ENCODE measurements around the gene PARD6B.
"Not testable (repeated sequence)": the region's sequence is repeated elsewhere in the genome, so short reads cannot be mapped to it uniquely, and the experiment has no call there.

Gene PARD6B

DNA sequence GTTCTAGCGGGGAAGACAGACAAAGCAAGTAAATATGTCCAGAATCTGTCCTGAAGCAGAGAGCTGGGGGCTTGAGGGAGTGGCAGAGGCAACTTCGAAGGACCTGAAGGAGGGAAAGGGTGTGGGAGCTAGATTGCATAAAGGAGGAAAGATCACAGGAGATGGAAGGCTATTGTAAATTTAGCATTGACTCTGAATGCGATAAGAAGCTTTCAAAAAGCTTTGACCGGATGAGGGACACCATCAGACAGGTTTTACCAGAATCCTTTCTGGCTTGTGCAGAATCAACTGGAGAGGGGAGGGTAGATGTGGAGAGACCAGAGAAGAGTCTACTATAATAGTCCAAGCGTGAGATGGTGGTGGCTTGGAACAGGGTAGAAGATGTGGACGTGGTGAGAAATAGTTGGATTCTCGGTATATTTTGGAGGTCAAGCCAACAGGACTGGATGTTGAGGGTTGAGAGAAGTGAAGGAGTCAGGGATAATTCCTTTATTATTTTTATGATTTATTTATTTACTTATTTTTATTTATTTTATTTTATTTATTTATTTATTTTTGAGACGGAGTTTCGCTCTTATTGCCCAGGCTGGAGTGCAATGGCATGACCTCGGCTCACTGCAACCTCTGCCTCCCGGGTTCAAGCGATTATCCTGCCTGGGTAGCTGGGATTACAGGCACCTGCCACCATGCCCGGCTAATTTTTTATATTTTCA lies 20.1 kb upstream of the PARD6B start:
- no peak for DNase-seq

DNA sequence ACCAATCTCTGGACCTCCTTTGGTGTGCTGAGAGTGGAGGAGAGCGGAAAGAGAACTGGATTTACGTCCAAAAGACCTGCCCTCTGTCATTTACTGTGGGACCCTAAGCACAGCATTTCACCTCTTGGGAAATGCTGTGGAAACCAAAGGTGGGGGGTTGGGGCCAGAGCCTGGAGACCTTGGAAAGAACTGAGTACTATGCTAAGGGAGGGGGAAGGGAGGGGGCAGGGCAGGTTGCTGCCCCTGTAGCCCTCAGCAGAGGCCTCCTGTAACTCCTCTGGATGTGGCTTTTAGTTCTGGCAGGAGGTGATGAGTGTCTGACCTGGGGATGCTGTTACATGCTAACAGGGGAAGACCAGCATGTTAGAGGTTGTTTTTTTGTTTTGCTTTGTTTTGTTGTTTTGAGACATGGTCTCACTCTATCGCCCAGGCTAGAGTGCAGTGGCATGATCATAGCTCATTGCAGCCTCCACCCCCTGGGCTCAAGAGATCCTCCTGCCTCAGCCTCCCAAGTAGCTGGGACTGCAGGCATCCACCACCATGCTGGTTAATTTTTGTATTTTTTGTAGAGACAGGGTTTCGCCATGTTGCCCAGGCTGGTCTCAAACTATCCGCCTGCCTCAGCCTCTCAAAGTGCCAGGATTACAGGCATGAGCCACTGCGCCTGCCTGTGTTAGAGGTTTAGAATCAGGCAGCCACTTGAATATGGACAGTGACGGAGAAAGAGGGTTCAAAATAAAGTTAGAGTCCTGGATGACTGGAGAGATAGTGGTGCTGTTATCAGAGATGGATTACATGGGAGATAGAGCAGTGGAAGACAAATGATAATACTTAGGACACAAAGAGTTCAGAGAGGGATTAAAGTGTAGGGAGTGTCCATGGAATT lies 18.4 kb upstream of the PARD6B start:
- TF ChIP-seq EZH2 (IDR thresholded peaks at IDR 0.05; ENCODE audit: borderline replicate concordance, low read depth, low read length, severe bottlenecking) = no peak
- TF ChIP-seq, protein P1, sequence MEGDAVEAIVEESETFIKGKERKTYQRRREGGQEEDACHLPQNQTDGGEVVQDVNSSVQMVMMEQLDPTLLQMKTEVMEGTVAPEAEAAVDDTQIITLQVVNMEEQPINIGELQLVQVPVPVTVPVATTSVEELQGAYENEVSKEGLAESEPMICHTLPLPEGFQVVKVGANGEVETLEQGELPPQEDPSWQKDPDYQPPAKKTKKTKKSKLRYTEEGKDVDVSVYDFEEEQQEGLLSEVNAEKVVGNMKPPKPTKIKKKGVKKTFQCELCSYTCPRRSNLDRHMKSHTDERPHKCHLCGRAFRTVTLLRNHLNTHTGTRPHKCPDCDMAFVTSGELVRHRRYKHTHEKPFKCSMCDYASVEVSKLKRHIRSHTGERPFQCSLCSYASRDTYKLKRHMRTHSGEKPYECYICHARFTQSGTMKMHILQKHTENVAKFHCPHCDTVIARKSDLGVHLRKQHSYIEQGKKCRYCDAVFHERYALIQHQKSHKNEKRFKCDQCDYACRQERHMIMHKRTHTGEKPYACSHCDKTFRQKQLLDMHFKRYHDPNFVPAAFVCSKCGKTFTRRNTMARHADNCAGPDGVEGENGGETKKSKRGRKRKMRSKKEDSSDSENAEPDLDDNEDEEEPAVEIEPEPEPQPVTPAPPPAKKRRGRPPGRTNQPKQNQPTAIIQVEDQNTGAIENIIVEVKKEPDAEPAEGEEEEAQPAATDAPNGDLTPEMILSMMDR (IDR thresholded peaks at IDR 0.05; ENCODE audit: borderline replicate concordance, extremely low read depth, low read length, poor library complexity, severe bottlenecking) = no peak
- no peak overlapping the region for H3K27ac ChIP-seq (ENCODE audit: low read length)
- H3K4me1 ChIP-seq (ENCODE audit: insufficient read depth, low read length) = no peaks in the 10 kb centered on the region
- no peaks in the 10 kb centered on the region; the same call in 1 of the 2 replicates for H4K20me1 ChIP-seq (ENCODE audit: insufficient read depth, low read length)
- no peak overlapping the region for H3K9ac ChIP-seq (ENCODE audit: low read depth, low read length)
- no peaks in the 10 kb centered on the region for H3K79me2 ChIP-seq (ENCODE audit: insufficient read depth, low read length)
- ATAC-seq (ENCODE audit: insufficient read depth, low read depth) (no peak), DNase-seq (no peak)
- H3K36me3 ChIP-seq (ENCODE audit: insufficient read depth, low read length) = no peaks in the 10 kb centered on the region
- no peak overlapping the region for H2AFZ ChIP-seq (ENCODE audit: low read depth, low read length)
- H3K4me2 ChIP-seq (ENCODE audit: insufficient read depth, low read length) = no peak overlapping the region
- H3K9me3 ChIP-seq (ENCODE audit: insufficient read depth, low read length, severe bottlenecking) = no peaks in the 10 kb centered on the region
- H3K27me3 ChIP-seq (ENCODE audit: insufficient read depth, low read length, poor library complexity) = peaks cover 13% of the 10 kb centered on the region
- H3K4me3 ChIP-seq (ENCODE audit: low read depth in 1 of 2, low read length in 2 of 2) = no peak overlapping the region

More for the DNA sequence above, 20.1 kb upstream of the PARD6B start:
- H3K27me3 ChIP-seq (ENCODE audit: insufficient read depth, low read length, poor library complexity) = peaks cover 5% of the 10 kb centered on the region
- no peak overlapping the region for H3K27ac ChIP-seq (ENCODE audit: low read length)
- ATAC-seq (ENCODE audit: insufficient read depth, low read depth) = no peak
- no peaks in the 10 kb centered on the region for H3K79me2 ChIP-seq (ENCODE audit: insufficient read depth, low read length)
- no peaks in the 10 kb centered on the region for H3K4me1 ChIP-seq (ENCODE audit: insufficient read depth, low read length)
- no peak for TF ChIP-seq EZH2 (IDR thresholded peaks at IDR 0.05; ENCODE audit: borderline replicate concordance, low read depth, low read length, severe bottlenecking)
- TF ChIP-seq, protein P1 (IDR thresholded peaks at IDR 0.05; ENCODE audit: borderline replicate concordance, extremely low read depth, low read length, poor library complexity, severe bottlenecking) = no peak
- H3K4me2 ChIP-seq (ENCODE audit: insufficient read depth, low read length) = no peak overlapping the region
- H4K20me1 ChIP-seq (ENCODE audit: insufficient read depth, low read length) = no peaks in the 10 kb centered on the region; the same call in 1 of the 2 replicates
- no peak overlapping the region for H3K4me3 ChIP-seq (ENCODE audit: low read depth in 1 of 2, low read length in 2 of 2)
- H3K9me3 ChIP-seq (ENCODE audit: insufficient read depth, low read length, severe bottlenecking) = no peaks in the 10 kb centered on the region
- no peaks in the 10 kb centered on the region for H3K36me3 ChIP-seq (ENCODE audit: insufficient read depth, low read length)
- H3K9ac ChIP-seq (ENCODE audit: low read depth, low read length) = no peak overlapping the region
- no peak overlapping the region for H2AFZ ChIP-seq (ENCODE audit: low read depth, low read length)

DNA sequence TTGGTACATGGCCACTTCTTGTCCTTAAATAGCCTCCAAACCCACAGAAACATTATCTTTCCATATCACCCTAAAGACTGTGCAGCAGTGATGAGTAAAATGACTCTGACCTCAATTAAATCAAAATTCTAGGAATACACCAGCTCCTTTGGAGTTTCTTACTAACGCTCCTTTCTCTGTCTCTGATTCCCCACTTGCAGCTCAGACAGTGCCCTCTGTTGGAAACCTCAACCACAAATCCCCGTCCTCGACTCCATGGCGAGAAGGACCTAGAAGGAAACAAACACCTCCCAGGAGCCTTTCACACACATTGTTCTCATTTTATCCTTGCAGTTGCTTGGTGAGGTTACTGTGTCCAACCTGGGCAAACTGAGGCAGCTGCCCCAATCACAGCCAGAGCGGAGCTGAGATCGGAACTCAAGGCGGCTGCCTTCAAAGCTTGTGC lies 17.7 kb upstream of the PARD6B start:
- Histone ChIP-seq H3K36me3 (ENCODE audit: insufficient read depth, low read length) (no peaks in the 10 kb centered on the region), H3K27me3 (ENCODE audit: insufficient read depth, low read length, poor library complexity) (peaks cover 14% of the 10 kb centered on the region), H4K20me1 (ENCODE audit: insufficient read depth, low read length) (no peaks in the 10 kb centered on the region; the same call in 1 of the 2 replicates), H3K4me3 (ENCODE audit: low read depth in 1 of 2, low read length in 2 of 2) (no peak overlapping the region), H3K9me3 (ENCODE audit: insufficient read depth, low read length, severe bottlenecking) (no peaks in the 10 kb centered on the region), H2AFZ (ENCODE audit: low read depth, low read length) (no peak overlapping the region), H3K4me1 (ENCODE audit: insufficient read depth, low read length) (no peaks in the 10 kb centered on the region), H3K27ac (ENCODE audit: low read length) (no peak overlapping the region), H3K9ac (ENCODE audit: low read depth, low read length) (no peak overlapping the region), H3K79me2 (ENCODE audit: insufficient read depth, low read length) (no peaks in the 10 kb centered on the region), H3K4me2 (ENCODE audit: insufficient read depth, low read length) (no peak overlapping the region)
- DNase-seq (no peak), ATAC-seq (ENCODE audit: insufficient read depth, low read depth) (no peak)
- TF ChIP-seq EZH2 (IDR thresholded peaks at IDR 0.05; ENCODE audit: borderline replicate concordance, low read depth, low read length, severe bottlenecking) = no peak
- TF ChIP-seq, protein P1 (IDR thresholded peaks at IDR 0.05; ENCODE audit: borderline replicate concordance, extremely low read depth, low read length, poor library complexity, severe bottlenecking) = peak; percentile 19

DNA sequence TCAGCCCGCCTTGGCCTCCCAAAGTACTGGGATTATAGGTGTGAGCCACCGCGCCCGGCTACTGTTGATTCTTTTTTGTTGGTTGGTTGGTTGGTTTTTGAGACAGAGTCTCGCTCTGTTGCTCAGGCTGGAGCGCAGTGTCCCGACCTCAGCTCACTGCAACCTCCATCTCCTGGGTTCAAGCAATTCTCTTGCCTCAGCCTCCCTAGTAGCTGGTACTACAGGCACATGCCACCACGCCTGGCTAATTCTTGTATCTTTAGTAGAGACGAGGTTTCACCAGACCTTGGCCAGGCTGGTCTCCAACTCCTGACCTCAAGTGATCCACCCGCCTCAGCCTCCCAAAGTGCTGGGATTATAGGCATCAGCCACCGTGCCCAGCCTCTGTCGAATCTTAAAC lies 17.0 kb upstream of the PARD6B start:
- not testable (repeated sequence) for H3K4me1 ChIP-seq (ENCODE audit: insufficient read depth, low read length); H4K20me1 ChIP-seq (ENCODE audit: insufficient read depth, low read length); H3K27ac ChIP-seq (ENCODE audit: low read length); H3K9me3 ChIP-seq (ENCODE audit: insufficient read depth, low read length, severe bottlenecking); DNase-seq; H3K9ac ChIP-seq (ENCODE audit: low read depth, low read length); H3K79me2 ChIP-seq (ENCODE audit: insufficient read depth, low read length); H2AFZ ChIP-seq (ENCODE audit: low read depth, low read length); H3K4me2 ChIP-seq (ENCODE audit: insufficient read depth, low read length); ATAC-seq (ENCODE audit: insufficient read depth, low read depth); H3K36me3 ChIP-seq (ENCODE audit: insufficient read depth, low read length); H3K4me3 ChIP-seq (ENCODE audit: low read depth in 1 of 2, low read length in 2 of 2)
- H3K27me3 ChIP-seq (ENCODE audit: insufficient read depth, low read length, poor library complexity) = peaks cover 14% of the 10 kb centered on the region
